ENCODE measurements around the gene SARM1. TPM values are rescaled to one million over a fixed set of nuclear protein-coding genes. Genes with fewer than 3 reads are reported as not detected.

Gene SARM1
- total and polyA plus RNA-seq, 2 of the 8 experiments (the other 6 are each of a cell fraction or from before 2014, with no cell fraction given): 5.8 to 9.2 TPM

- TF ChIP-seq CREB1 (IDR thresholded peaks at IDR 0.05) (peak; percentile 81), KDM5A (IDR thresholded peaks at IDR 0.05; ENCODE audit: low read length) (peak; percentile 98), GABPA (IDR thresholded peaks at IDR 0.05; ENCODE audit: borderline replicate concordance, insufficient read depth, low read length) (peak; percentile 99), BACH1 (IDR thresholded peaks at IDR 0.05; ENCODE audit: low read length) (no peak), CHD2 (IDR thresholded peaks at IDR 0.05; ENCODE audit: low read length) (no peak), PHF8 (conservative IDR thresholded peaks at IDR 0.05; ENCODE audit: low read depth, low read length) (peak; percentile 91; the same call in 1 of the 2 replicates), RAD21 (IDR thresholded peaks at IDR 0.05 in 1 of 2, conservative IDR thresholded peaks at IDR 0.05 in 1 of 2; ENCODE audit: low read depth in 2 of 2, low read length in 2 of 2) (0 out of 4 replicates have a peak, but pooled peaks of 1 of the 2 experiments have one; percentile 4)
Observed at GRCh38 chr17:28357061-28357900, 14.2 kb upstream of the SARM1 start, which contains the start of gene POLDIP2 (continued).

Measured in H1 (cell line).